ENCODE measurements around the gene DNAI2.
"Not testable (repeated sequence)": the region's sequence is repeated elsewhere in the genome, so short reads cannot be mapped to it uniquely, and the experiment has no call there.

Gene DNAI2

DNA sequence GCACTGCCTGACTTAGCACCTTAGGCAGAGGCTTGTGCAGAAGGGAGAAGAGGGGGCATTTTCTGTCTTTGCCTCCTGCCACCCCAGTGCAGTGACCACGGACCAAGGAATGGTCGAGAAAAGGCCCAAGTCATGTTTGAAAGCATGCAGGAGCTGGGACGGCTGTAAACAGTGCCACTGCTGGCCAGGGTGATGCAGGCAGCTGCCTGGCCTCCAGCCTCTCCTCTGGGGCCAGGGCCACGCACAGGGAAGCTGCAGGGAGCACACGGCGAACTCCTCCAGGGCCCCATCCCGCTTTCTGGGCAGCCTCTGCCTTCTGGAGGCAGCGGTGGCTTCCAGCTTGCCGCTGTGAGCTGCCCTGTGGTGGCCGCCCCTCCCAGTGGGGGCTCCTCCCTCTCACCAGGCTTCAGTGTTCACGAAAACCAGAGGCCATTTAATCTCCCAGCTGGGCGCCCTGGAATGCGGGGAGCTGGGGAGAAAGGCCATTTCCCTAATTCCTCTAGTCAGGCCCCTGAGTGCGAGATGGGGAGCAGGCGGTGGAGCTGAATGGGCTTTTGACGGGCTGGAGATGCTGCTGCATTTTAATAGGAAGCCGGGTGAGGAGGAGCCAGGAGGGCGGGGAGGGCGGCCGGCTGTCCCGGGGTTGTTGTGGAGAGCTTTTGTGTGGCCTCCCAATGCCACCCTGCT is 28.7 kb upstream of the DNAI2 start:
- DNase-seq (ENCODE audit: low read depth): no peak

DNA sequence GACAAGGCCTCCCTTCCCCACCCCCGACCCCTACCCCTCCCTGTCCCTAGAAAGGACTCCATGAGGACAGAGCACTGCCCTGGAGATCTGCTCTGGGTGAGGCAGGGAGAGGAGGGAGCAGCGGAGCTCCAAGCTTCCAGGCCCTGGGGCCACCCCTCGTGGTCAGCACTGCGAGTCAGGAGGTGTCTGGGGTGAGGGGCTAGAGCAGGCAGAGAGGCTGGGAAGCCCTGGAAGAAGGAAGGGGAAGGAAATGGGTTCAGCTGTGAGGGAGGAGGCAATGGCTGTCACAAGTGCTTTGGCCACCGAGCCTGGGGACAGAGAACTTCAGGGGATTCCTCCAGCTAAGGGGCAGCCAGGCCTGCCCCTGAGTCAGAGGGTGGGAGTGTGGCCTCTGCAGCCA is 28.2 kb upstream of the DNAI2 start:
- no peak for DNase-seq (ENCODE audit: low read depth)

DNA sequence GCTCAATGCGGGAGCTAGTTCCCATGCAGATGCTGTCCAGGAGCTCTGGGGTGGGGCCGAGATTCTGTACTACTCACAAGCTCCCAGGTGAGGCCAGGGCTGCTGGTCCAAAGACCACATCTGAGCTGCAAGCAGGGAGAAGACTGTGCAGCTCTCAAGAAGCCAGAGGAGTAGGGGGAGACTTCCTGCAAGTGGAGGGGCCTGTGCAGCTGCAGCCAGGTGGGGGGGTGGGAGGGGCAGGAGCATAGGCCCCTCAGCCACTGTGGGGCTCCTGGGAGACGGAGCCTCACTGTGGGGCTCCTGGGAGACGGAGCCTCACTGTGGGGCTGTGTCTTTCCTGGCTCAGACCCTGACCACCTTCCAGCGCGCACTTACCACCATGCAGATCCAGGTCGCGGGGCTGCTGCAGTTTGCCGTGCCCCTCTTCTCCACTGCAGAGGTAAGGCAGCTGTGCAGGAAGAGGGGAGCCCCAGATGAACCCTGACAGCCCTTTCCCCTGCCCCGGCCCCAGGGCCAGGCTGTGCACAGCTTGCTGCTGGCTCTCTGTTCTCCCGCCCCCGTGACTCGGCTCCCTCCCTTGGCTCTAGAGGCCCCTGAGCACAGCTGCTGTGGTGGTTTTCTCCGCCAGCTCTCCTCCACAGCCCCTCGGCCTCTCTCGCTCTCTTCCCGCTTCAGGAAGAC is 24.3 kb upstream of the DNAI2 start:
- no peak for DNase-seq (ENCODE audit: low read depth)

DNA sequence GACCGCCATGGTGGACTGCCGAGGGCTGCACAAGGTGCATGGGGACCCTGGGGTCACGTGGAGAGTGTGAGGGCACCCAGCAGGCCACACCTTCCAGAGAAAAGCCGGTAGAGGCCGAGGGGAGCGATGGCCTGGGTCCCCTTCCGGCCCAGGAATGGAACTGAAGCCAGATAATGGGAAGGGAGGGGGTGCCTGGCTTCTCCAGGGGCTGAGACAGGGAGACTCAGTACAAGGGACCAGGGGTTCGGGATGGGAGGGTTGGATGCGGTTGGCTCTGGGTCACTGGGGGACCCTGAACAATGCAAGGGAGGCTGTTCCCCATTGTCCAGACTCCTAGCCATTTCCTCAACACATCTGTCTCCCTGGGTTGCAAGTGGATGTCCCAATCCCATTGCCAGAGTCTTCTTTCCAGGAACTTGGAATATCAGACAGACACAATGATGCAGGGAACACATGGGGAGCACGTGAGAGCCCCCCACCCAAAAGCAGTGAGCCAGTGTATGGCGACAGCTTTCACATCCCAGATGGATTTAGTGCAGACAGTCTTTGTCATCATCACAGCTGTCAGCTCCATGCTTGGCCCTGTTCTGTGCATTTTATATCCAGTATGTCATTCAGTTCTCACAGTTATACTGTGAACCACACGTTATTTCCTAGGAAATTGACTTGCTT is 23.6 kb upstream of the DNAI2 start:
- DNase-seq (ENCODE audit: low read depth): no peak

DNA sequence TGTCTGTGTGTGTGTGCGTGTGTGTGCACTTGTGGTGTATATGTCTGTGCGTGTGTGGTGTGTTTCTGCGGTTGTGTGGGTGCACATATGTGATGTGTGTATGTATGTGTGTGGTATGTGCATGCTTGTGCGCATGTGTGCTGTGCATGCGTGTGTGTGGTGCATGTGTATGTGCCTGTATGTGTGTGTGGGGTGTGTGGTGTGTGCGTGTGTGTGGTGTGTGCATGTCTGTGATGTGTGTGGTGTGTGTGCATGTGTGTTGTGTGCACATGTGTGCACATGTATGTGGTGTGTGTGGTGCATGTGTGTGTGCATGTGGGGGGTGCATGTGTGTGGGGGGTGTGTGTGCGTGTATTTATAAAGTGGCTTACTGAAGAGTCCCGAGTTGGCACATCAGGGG is 23.0 kb upstream of the DNAI2 start:
- no peak for DNase-seq (ENCODE audit: low read depth)

DNA sequence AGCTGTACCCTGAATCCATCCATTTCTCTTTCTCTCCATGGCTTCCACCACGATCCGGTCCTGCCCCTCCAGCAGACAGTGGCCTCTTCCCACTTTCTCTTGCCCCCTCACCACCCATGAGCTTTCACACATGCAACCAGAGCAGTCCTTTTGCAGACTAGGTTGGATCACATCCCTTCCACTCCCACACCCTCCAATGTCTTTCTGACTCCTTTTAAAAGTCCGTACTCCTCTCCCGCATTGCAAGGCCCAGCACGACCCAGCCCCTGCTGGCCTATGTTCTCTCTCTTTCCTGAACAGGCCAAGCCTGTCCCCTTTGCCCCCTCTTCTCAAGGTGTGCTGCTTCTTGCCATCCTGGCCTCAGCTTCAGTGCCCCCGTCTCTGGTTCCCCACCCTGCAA is 22.5 kb upstream of the DNAI2 start:
- DNase-seq (ENCODE audit: low read depth): no peak

DNA sequence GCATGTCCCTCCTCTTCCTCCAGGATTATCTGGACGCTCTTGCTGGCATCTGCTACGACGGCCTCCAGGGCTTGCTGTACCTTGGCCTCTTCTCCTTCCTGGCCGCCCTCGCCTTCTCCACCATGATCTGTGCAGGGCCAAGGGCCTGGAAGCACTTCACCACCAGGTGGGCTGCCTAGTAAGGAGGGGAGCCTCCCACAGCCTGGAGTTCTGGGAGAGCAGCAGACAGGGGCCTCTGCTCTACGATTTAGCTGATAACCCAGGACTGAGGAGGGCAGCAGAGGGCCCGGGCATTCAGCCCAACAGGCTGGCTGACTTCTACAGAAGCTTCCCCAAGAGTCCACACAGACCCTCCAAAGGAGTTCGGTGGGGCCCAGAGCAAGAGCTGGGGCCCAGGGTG is 21.8 kb upstream of the DNAI2 start:
- DNase-seq (ENCODE audit: low read depth): no peak

DNA sequence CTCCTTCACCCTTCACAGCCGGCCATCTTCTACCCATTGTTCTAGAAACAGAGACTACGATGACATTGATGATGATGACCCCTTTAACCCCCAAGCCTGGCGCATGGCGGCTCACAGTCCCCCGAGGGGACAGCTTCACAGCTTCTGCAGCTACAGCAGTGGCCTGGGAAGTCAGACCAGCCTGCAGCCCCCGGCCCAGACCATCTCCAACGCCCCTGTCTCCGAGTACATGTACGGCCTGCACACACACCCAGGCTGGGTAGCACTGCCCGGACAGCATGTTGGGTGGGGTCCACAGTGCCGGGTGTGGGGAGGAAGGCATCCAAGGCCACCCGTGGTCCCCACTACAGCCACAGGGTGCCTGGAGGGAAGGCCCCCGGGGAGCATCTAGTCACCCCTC is 21.0 kb upstream of the DNAI2 start:
- no peak for DNase-seq (ENCODE audit: low read depth)

DNA sequence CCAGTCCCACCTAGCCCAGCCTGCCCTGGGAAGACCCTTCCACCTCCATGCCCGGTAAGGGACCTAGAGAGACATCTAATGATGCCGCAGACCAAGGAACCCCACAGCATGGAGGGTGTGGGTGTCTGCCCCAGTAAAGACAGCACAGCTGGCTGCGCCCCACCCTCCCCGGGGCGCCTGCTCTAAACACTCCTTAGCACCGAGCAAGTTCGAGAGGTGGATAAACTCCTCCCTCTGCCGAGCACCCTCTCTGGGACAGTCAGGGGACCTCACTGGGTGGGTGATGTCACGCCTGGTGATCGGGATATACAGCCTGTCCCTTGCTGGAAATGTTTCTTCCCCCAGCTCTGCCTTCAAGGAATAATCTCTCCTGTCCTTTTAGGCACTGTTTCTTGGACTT is 16.7 kb upstream of the DNAI2 start:
- no peak for DNase-seq (ENCODE audit: low read depth)

DNA sequence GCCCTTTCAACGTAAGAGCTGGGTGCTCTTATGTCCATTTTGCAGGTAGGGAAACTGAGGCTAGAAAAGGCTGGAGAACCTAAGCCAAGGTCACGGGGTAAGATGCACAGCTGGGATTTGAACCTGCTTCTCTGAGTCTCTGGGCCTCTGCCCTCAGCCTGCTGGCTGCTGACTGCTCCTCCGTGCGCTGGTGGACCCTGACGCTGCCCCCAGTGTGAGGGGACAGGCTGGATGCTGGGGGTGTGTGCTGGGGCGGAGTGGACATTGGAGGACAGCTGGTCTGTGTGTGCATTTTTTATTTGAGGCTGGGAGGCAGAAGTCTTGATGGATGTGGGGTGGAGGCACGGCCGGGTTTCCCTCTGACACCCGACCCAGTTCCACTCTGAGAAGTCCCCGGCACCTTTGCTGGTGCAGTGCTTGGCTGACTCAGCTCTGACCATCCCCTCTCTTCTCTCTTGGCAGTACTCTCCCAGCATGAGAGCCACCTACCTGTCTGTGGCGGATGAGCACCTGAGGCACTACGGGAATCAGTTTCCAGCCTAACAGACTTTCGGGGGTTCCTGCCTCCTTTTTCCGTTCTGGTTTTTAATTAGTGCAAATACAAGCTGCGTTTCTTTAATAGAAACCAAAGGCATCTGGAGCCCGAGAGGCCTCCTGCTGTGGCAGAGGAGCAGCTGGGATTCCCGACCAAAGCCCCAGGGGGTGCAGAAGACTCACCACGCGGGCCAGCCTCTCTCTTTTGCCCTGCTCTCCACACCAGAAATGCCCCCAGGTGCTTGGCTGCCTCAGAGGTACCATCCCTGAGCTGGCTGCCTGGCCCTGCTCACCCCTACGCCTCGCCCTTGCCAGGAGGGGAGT is 14.1 kb upstream of the DNAI2 start:
- no peak for DNase-seq (ENCODE audit: low read depth)

DNA sequence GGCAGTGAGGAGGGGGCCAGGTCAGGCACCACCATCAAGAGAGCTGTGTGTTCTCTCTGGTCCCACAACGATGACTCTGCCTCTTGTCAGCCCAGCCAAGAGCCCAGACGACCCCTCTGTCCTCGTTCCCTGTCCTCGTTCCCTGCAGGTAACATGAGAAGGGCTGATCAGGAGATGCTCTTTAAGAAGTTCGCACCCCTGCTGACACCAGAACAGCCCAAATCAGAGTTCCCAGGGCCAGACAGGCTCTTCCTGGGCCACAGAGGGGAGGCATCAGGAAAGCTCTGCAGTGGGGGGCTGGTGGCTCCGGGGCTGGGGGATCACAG is 13.5 kb upstream of the DNAI2 start:
- no peak for DNase-seq (ENCODE audit: low read depth)

DNA sequence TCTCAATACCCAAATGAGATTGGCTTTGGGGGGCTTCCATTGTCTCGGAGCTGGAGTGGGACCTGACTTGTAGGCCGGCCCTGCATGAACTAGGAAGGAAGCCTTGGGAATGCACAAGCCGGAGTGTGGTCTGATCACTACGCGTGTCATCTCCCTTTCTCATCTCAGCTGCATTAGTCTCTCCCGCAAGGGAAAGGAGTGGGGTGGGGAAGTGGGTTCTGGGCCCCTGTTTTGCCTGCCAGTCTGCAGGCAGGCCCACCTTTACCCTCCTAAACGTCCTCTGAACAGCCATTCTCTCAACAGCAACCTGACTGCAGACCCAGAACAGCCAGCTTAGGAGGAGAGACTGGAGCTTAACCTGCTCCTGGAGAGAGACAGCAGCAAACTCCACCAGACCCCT is 11.4 kb upstream of the DNAI2 start:
- no peak for DNase-seq (ENCODE audit: low read depth)

DNA sequence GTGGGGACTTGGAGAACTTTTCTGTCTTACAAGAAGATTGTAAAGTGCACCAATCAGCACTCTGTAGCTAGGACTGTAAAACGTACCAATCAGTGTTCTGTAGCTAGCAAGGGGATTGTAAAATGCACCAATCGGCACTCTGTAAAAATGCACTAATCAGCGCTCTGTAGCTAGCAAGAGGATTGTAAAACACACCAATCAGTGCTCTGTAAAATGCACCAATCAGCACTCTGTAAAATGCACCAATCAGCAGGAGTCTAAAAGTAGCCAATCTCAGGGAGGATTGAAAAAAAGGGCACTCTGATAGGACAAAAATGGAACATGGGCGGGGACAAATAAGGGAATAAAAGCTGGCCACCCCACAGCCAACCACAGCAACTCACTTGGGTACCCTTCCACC is 7.0 kb upstream of the DNAI2 start:
- DNase-seq (ENCODE audit: low read depth): not testable (repeated sequence)

DNA sequence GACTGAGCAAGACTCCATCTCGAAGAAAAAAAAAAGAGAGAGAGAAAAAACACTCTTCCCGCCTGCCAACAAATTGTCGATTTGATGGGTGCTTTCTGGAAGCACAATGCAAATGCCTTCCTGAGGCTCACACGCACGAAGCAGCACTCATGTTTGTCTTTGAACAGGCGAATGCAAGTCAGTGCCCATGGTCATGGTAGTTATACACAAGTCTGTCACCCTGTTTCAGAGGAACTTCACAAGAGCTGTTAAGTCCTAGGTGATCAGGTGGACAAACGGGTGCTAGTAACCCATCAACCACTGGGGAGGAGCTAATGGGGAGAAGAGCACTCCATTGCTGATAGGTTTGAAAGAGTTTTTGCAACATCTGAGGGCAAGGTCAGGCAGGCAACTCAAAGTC is 6.5 kb upstream of the DNAI2 start:
- no peak for DNase-seq (ENCODE audit: low read depth)

DNA sequence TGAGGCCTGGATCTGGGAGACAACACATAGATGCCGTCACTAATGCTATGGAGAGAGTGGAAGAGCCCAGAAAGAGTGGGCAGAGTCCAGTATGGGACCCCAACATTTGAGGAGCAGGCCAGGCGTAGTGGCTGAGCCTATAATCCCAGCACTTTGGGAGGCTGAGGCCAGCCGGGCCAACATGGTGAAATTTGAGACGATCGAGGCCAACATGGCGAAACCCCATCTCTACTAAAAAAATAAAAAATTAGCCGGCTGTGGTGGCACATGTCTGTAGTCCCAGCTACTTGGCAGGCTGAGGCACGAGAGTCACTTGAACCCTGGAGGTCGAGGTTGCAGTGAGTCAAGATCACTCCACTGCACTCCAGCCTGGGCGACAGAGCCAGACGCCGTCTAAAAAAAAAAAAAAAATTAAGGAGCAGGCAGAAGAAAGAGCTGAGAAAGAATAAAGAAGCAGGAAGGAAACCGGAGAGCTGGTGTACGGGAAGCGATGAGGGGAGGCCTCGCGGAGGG is 6.0 kb upstream of the DNAI2 start:
- DNase-seq (ENCODE audit: low read depth): no peak

DNA sequence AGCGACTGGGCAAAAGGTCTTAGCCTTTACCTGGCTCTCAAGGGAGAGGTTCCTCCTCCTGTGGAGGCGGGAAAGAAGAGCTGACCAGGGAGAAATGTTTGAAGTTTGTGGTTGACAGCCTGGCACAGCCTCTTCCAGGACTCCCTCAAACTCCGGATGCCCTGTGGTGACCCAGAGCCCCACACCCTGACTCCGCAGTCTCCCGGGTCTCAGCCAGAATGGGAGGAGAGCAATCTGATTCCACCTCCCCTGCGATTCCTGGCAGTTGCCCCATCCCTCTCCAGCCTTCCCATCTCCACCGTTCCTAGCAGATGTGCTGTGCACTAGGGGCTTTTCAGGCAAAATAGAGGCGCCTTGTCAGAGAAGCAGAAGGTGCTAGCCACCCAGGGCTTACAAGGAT is 5.5 kb upstream of the DNAI2 start:
- no peak for DNase-seq (ENCODE audit: low read depth)

DNA sequence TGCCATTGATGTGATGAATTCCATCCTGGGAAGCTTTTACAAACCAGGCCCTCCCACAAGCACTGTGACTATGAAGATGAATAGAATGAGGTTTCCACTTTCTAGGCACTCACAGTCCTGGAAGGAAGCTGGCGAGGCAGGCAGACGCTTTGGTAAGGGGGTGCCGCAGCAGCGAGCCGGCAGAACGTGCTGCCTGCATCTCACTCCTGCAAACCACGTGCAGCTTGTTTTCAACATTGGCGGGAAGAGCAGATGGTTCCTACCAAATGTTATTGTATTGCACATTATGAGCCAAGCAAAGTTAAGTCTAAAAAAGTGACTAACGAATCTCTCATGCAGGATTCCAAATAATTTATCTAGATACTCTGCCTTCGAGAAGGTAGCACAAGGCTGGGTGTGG is 3.7 kb upstream of the DNAI2 start:
- DNase-seq (ENCODE audit: low read depth): no peak

DNA sequence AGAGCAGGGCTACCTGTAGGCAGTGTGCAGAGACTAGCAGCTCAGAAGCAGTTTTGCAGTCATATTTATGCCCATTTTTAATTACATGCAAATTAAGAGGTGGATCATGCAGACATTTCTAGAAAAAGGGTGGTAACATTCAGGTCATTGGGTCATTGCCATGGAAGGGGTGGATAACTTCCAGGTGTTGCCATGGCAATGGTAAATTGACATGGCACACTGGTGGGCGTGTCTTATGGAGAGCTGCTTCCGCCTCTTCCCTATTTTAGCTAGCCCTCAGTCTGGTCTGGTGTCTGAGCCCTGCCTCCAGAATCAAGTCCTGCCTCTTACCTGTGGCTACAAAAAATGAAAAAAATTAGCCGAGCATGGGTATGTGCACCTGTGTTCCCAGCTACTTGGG is 2.8 kb upstream of the DNAI2 start:
- no peak for DNase-seq (ENCODE audit: low read depth)

DNA sequence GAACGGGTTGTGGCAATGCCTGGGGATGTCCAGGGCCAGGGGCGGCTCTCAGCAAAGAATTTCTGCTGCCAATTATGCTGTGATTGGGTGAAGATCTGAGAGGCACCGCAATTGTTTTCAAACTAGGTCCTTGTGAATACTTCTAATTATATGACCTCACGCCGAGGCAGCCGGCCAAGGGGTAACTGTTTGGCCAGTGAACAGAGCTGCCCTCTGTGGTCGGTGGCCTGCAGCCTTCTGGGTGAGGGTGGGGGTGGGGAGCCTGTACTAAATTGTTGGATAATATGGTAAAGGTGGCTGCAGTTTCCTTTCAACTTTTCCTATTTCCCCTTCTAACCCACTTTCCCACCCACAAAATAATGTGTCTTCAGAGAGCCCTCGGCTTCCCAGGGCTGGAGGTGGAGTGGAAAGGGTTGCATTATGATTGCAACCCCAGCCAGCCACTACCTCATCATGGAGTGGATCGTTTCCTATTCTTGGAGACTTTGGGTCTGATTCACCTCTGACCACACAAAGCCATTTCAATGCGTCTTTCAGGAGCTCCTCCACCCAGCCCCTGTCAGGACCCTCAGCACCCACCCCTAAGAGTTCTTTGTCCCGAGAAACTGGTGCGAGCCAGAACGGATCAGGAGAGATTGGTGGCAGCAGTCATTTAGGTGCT is 2.0 kb upstream of the DNAI2 start:
- DNase-seq (ENCODE audit: low read depth): no peak

DNA sequence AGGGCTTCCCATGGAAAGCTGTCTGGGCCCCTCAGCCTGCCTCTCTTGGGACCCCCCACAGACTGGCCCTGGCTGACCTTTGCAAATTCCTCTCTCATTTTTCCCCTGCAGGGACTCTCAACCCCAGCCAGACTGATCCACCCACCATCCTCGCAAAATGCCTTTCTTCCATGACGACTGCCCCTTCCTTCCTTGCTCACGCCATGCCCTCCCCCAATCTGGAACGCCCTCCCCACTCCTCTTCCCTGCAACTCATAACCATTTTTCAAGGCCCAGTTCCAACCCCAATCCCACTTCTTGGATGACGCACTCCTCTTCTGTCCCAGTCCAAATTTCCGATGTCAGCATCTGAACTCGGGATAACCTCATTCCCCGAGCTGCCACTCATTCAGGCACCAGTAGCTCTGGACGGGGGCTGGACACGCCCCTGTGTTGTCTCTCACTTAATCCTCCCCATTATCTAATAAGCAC is 1.3 kb upstream of the DNAI2 start:
- DNase-seq (ENCODE audit: low read depth): no peak

DNA sequence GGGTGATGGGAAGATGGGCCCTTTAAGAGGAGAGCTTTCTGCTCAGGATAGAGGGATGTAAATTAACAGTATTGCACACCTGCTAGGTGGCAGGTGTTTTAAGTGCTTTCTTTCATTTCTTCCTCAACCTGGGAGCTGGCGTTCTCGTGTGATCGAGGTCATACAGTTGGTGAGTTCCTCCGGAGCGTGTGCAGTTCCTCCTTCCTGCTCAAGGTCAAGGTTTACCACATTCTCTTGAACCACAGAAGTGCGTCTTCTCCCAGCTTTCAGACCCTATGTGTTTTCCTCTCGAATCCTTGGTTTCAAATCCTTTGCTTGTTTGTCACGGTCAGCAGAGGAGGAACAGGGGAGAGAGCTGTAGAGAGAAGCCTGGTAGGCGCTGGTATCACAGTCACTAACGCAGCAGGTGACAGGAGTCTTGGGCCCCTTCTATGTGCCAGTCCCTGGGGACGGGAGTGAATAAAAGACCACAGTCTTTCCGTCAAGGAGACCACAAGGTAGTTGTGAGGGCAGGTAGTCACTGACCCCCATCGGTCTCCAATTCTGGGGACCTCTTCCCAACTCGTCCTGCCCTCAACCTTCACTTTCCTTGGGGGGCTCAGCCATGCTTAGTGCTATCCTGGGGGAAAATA is 791 bp downstream of the DNAI2 start:
- no peak for DNase-seq (ENCODE audit: low read depth)

Measured in CMK (cell line).